GM23338 (cell line): ENCODE results near the gene CELSR1. TPM values are rescaled to one million over a fixed set of nuclear protein-coding genes. Genes with fewer than 3 reads are reported as not detected.

ENCODE experiments used
- ATAC-seq: fragments of 200-7000 bp; cut with Tn5 transposase; 3 replicates; pipeline ENCODE4 v1.9.1; 2020
- DNase-seq: peaks from one replicate; pipeline ENCODE4 v3.0.0-alpha.2; 2015; ENCODE audit warnings: low spot score
- H2AFZ ChIP-seq: fragments of 200-600 bp; sonication (generic); 2 replicates; pipeline ENCODE4 v1.8.0; 2016; ENCODE audit warnings: antibody characterized with exemption, mild to moderate bottlenecking, moderate library complexity
- H3F3A ChIP-seq: fragments of 200-600 bp; sonication (generic); replicated peaks from 2 replicates; pipeline ENCODE4 v1.8.0; 2017; ENCODE audit warnings: antibody characterized with exemption, mixed run types, low read depth
- H3K27ac ChIP-seq: fragments of 200-600 bp; sonication (generic); 2 replicates; pipeline ENCODE4 v1.6.1; 2016; ENCODE audit warnings: low read depth
- H3K27me3 ChIP-seq: fragments of 200-600 bp; sonication (generic); 2 replicates; pipeline ENCODE4 v1.8.0; 2016; ENCODE audit warnings: mild to moderate bottlenecking, mixed run types, moderate library complexity; ENCODE audit not compliant: insufficient read depth
- H3K36me3 ChIP-seq: fragments of 200-600 bp; sonication (generic); 2 replicates; pipeline ENCODE4 v1.8.0; 2016; ENCODE audit warnings: mild to moderate bottlenecking; ENCODE audit not compliant: insufficient read depth
- H3K4me1 ChIP-seq: fragments of 200-600 bp; sonication (generic); 2 replicates; pipeline ENCODE4 v1.8.0; 2016; ENCODE audit warnings: mild to moderate bottlenecking, moderate library complexity; ENCODE audit not compliant: insufficient read depth
- H3K4me2 ChIP-seq: fragments of 200-600 bp; sonication (generic); 2 replicates; pipeline ENCODE4 v1.7.1; 2017; ENCODE audit warnings: mixed run types
- H3K4me3 ChIP-seq: fragments of 200-600 bp; sonication (generic); 2 replicates; pipeline ENCODE4 v1.6.1; 2016; ENCODE audit warnings: mixed run types
- H3K79me2 ChIP-seq: fragments of 200-600 bp; sonication (generic); replicated peaks from 2 replicates; pipeline ENCODE4 v1.8.0; 2017; ENCODE audit warnings: mild to moderate bottlenecking; ENCODE audit not compliant: insufficient read depth
- H3K9me2 ChIP-seq: fragments of 200-600 bp; sonication (generic); 2 replicates; pipeline ENCODE4 v1.8.0; 2017; ENCODE audit not compliant: insufficient read depth
- H4K20me1 ChIP-seq: fragments of 200-600 bp; sonication (generic); replicated peaks from 2 replicates; pipeline ENCODE4 v1.8.0; 2017; ENCODE audit warnings: mild to moderate bottlenecking; ENCODE audit not compliant: insufficient read depth
- H3K27ac Mint-ChIP-seq: 2 replicates; pipeline ENCODE4 v1.8.0; 2020; ENCODE audit warnings: inconsistent platforms, mild to moderate bottlenecking, moderate library complexity, mixed read lengths
- H3K27me3 Mint-ChIP-seq: 3 replicates; pipeline ENCODE4 v1.8.0; 2022; ENCODE audit warnings: low read depth, mild to moderate bottlenecking, moderate library complexity, mixed read lengths, inconsistent platforms; ENCODE audit not compliant: insufficient read depth, poor library complexity
- H3K36me3 Mint-ChIP-seq: 3 replicates; pipeline ENCODE4 v1.8.0; 2021; ENCODE audit warnings: low read depth, mild to moderate bottlenecking, inconsistent platforms, moderate library complexity, mixed read lengths
- H3K4me1 Mint-ChIP-seq: 3 replicates; pipeline ENCODE4 v1.8.0; 2020; ENCODE audit warnings: mild to moderate bottlenecking, inconsistent platforms, mixed read lengths
- H3K4me3 Mint-ChIP-seq: 3 replicates; pipeline ENCODE4 v1.8.0; 2021; ENCODE audit warnings: moderate library complexity, mild to moderate bottlenecking, inconsistent platforms, mixed read lengths
- H3K9me3 Mint-ChIP-seq: 3 replicates; pipeline ENCODE4 v1.8.0; 2020; ENCODE audit warnings: moderate library complexity, mild to moderate bottlenecking, inconsistent platforms, mixed read lengths
- EZH2phosphoT487 ChIP-seq: fragments of 200-600 bp; sonication (generic); IDR thresholded peaks from one replicate; pipeline ENCODE4 v1.8.1; 2018; ENCODE audit warnings: antibody characterized with exemption; ENCODE audit not compliant: unreplicated experiment
- NANOG ChIP-seq: IDR thresholded peaks from 2 replicates; pipeline ENCODE4 v1.6.1; 2016; ENCODE audit warnings: antibody characterized with exemption, borderline replicate concordance
- POLR2AphosphoS5 ChIP-seq: IDR thresholded peaks from 2 replicates; pipeline ENCODE4 v1.6.1; 2016; ENCODE audit warnings: antibody characterized with exemption, low read depth
- STAT1 ChIP-seq: IDR thresholded peaks from one replicate; pipeline ENCODE4 v1.6.1; 2016; ENCODE audit warnings: antibody characterized with exemption; ENCODE audit not compliant: unreplicated experiment
- ZNF114 ChIP-seq: fragments of 250-450 bp; sonication (Bioruptor Pico); IDR thresholded peaks from 2 replicates; pipeline ENCODE4 v1.5.0; 2020; ENCODE audit warnings: mild to moderate bottlenecking, moderate library complexity
- ZNF331 ChIP-seq: fragments of 250-450 bp; sonication (Bioruptor Pico); IDR thresholded peaks from 2 replicates; pipeline ENCODE4 v1.5.0; 2020; ENCODE audit warnings: low read depth, mild to moderate bottlenecking, moderate library complexity
- polyA plus RNA-seq: library from polyadenylated mRNA; unstranded; fragments of >200 nt; fragmentation: Nextera tagmentation; extraction: Ambion mirVana; gene quantifications from 2 replicates; pipeline ENCODE4 v1.2.1, GENCODE V29; 2016
- total RNA-seq: library from RNA; depleted of rRNA; stranded (reverse); fragments of >200 nt; shearing (Covaris generic); gene quantifications from 2 replicates; pipeline ENCODE4 v1.2.3, GENCODE V29; 2014
- TF ChIP-seq, protein P1 (sequence below): IDR thresholded peaks from 2 replicates; pipeline ENCODE4 v1.6.1; 2016; ENCODE audit warnings: antibody characterized with exemption
- TF ChIP-seq, protein P2 (sequence below), 2 experiments: fragments of 200-600 bp in 1 of 2; sonication (generic) in 1 of 2; conservative IDR thresholded peaks; 2 replicates each; pipeline versions ENCODE4 v1.5.1 to v1.6.1; 2016 to 2017; ENCODE audit warnings: antibody characterized with exemption in 2 of 2, low read depth in 2 of 2, mild to moderate bottlenecking in 2 of 2, moderate library complexity in 1 of 2
- TF ChIP-seq, protein P3 (sequence below): IDR thresholded peaks from one replicate; pipeline ENCODE4 v1.6.1; 2018; ENCODE audit warnings: antibody characterized with exemption; ENCODE audit not compliant: unreplicated experiment

CELSR1 gene
- total and polyA plus RNA-seq, 2 experiments from 2014 or later = 4.8 to 20.4 TPM

GRCh38 chr22:46320166-46320710 lies 217.2 kb downstream of the CELSR1 start:
- H3K9me2 ChIP-seq = no peaks in the 10 kb centered on the region
- no peak for TF ChIP-seq POLR2AphosphoS5
- TF ChIP-seq, protein P1, sequence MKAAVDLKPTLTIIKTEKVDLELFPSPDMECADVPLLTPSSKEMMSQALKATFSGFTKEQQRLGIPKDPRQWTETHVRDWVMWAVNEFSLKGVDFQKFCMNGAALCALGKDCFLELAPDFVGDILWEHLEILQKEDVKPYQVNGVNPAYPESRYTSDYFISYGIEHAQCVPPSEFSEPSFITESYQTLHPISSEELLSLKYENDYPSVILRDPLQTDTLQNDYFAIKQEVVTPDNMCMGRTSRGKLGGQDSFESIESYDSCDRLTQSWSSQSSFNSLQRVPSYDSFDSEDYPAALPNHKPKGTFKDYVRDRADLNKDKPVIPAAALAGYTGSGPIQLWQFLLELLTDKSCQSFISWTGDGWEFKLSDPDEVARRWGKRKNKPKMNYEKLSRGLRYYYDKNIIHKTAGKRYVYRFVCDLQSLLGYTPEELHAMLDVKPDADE = no peak
- TF ChIP-seq, protein P2, sequence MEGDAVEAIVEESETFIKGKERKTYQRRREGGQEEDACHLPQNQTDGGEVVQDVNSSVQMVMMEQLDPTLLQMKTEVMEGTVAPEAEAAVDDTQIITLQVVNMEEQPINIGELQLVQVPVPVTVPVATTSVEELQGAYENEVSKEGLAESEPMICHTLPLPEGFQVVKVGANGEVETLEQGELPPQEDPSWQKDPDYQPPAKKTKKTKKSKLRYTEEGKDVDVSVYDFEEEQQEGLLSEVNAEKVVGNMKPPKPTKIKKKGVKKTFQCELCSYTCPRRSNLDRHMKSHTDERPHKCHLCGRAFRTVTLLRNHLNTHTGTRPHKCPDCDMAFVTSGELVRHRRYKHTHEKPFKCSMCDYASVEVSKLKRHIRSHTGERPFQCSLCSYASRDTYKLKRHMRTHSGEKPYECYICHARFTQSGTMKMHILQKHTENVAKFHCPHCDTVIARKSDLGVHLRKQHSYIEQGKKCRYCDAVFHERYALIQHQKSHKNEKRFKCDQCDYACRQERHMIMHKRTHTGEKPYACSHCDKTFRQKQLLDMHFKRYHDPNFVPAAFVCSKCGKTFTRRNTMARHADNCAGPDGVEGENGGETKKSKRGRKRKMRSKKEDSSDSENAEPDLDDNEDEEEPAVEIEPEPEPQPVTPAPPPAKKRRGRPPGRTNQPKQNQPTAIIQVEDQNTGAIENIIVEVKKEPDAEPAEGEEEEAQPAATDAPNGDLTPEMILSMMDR (conservative IDR thresholded peaks at IDR 0.05; ENCODE audit: low read depth in 2 of 2) = no peak
- TF ChIP-seq, protein P3, sequence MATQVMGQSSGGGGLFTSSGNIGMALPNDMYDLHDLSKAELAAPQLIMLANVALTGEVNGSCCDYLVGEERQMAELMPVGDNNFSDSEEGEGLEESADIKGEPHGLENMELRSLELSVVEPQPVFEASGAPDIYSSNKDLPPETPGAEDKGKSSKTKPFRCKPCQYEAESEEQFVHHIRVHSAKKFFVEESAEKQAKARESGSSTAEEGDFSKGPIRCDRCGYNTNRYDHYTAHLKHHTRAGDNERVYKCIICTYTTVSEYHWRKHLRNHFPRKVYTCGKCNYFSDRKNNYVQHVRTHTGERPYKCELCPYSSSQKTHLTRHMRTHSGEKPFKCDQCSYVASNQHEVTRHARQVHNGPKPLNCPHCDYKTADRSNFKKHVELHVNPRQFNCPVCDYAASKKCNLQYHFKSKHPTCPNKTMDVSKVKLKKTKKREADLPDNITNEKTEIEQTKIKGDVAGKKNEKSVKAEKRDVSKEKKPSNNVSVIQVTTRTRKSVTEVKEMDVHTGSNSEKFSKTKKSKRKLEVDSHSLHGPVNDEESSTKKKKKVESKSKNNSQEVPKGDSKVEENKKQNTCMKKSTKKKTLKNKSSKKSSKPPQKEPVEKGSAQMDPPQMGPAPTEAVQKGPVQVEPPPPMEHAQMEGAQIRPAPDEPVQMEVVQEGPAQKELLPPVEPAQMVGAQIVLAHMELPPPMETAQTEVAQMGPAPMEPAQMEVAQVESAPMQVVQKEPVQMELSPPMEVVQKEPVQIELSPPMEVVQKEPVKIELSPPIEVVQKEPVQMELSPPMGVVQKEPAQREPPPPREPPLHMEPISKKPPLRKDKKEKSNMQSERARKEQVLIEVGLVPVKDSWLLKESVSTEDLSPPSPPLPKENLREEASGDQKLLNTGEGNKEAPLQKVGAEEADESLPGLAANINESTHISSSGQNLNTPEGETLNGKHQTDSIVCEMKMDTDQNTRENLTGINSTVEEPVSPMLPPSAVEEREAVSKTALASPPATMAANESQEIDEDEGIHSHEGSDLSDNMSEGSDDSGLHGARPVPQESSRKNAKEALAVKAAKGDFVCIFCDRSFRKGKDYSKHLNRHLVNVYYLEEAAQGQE = no peak
- TF ChIP-seq EZH2phosphoT487 = no peak
- no peaks in the 10 kb centered on the region for H3F3A ChIP-seq
- H3K36me3 Mint-ChIP-seq = peaks cover 77% of the 10 kb centered on the region
- H4K20me1 ChIP-seq = no peaks in the 10 kb centered on the region; the same call in 1 of the 2 replicates
- H3K27ac ChIP-seq = no peak overlapping the region
- H3K4me1 ChIP-seq = no peaks in the 10 kb centered on the region
- DNase-seq (no peak), ATAC-seq (no peak)
- H3K27me3 ChIP-seq = no peaks in the 10 kb centered on the region
- H3K27me3 Mint-ChIP-seq = peaks cover 11% of the 10 kb centered on the region
- H3K9me3 Mint-ChIP-seq = no peaks in the 10 kb centered on the region
- no peak overlapping the region for H3K4me3 ChIP-seq
- H3K36me3 ChIP-seq = peaks cover 21% of the 10 kb centered on the region; the same call in 1 of the 2 replicates
- no peak overlapping the region for H3K27ac Mint-ChIP-seq
- no peaks in the 10 kb centered on the region for H3K4me1 Mint-ChIP-seq
- H3K4me3 Mint-ChIP-seq = no peak overlapping the region
- no peak overlapping the region for H3K4me2 ChIP-seq
- H3K79me2 ChIP-seq = no peaks in the 10 kb centered on the region; the same call in 1 of the 2 replicates
- H2AFZ ChIP-seq = no peak overlapping the region

DNA sequence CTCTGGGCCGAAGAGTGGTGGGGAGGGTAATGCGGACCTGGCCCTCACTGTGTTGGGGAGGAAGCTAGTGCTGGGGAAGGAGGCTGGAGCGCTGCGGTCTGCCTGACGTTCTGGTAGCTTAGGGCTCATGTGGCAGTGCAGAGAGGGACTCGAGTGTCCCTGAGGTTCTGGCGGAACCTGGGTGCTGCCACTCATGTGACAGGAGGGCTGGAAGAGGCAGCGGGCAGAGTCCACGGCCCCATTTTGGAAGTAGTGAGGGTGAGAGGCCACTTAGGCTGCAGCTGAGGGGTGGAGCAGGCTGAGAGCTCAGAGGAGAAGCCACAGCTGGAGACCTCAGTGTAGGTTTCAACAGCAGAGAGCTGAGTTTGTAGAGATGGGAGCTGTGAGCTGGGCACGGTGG lies 218.1 kb downstream of the CELSR1 start:
- peaks cover 72% of the 10 kb centered on the region for H3K36me3 Mint-ChIP-seq
- Histone ChIP-seq H3K4me1 (no peaks in the 10 kb centered on the region), H3K27me3 (no peaks in the 10 kb centered on the region), H3F3A (no peaks in the 10 kb centered on the region), H2AFZ (no peak overlapping the region), H3K9me2 (no peaks in the 10 kb centered on the region), H3K36me3 (peaks cover 14% of the 10 kb centered on the region; the same call in 1 of the 2 replicates), H3K79me2 (no peaks in the 10 kb centered on the region; the same call in 1 of the 2 replicates), H3K4me3 (no peak overlapping the region), H3K4me2 (no peak overlapping the region), H4K20me1 (no peaks in the 10 kb centered on the region; the same call in 1 of the 2 replicates), H3K27ac (no peak overlapping the region)
- H3K27ac Mint-ChIP-seq = no peak overlapping the region
- H3K27me3 Mint-ChIP-seq = peaks cover 11% of the 10 kb centered on the region
- no peaks in the 10 kb centered on the region for H3K9me3 Mint-ChIP-seq
- H3K4me3 Mint-ChIP-seq = no peak overlapping the region
- ATAC-seq = no peak
- no peak for DNase-seq
- H3K4me1 Mint-ChIP-seq = no peaks in the 10 kb centered on the region
- TF ChIP-seq STAT1 (no peak), ZNF114 (CRISPR knock-in tag) (no peak), NANOG (no peak), ZNF331 (CRISPR knock-in tag) (no peak)
- TF ChIP-seq, protein P3 = no peak
- TF ChIP-seq, protein P1 = no peak
- TF ChIP-seq, protein P2 (conservative IDR thresholded peaks at IDR 0.05; ENCODE audit: low read depth in 2 of 2) = no peak
